GM23338 (cell line): Measurements from ENCODE around the gene C1R. TPM values are rescaled to one million over a fixed set of nuclear protein-coding genes. Genes with fewer than 3 reads are reported as not detected.

Experiments used
- ATAC-seq: fragments of 200-7000 bp; cut with Tn5 transposase; 3 replicates; pipeline ENCODE4 v1.9.1; 2020
- DNase-seq: peaks from one replicate; pipeline ENCODE4 v3.0.0-alpha.2; 2015; ENCODE audit warnings: low spot score
- H2AFZ ChIP-seq: fragments of 200-600 bp; sonication (generic); 2 replicates; pipeline ENCODE4 v1.8.0; 2016; ENCODE audit warnings: antibody characterized with exemption, mild to moderate bottlenecking, moderate library complexity
- H3F3A ChIP-seq: fragments of 200-600 bp; sonication (generic); replicated peaks from 2 replicates; pipeline ENCODE4 v1.8.0; 2017; ENCODE audit warnings: antibody characterized with exemption, mixed run types, low read depth
- H3K27ac ChIP-seq: fragments of 200-600 bp; sonication (generic); 2 replicates; pipeline ENCODE4 v1.6.1; 2016; ENCODE audit warnings: low read depth
- H3K27me3 ChIP-seq: fragments of 200-600 bp; sonication (generic); 2 replicates; pipeline ENCODE4 v1.8.0; 2016; ENCODE audit warnings: mild to moderate bottlenecking, mixed run types, moderate library complexity; ENCODE audit not compliant: insufficient read depth
- H3K36me3 ChIP-seq: fragments of 200-600 bp; sonication (generic); 2 replicates; pipeline ENCODE4 v1.8.0; 2016; ENCODE audit warnings: mild to moderate bottlenecking; ENCODE audit not compliant: insufficient read depth
- H3K4me1 ChIP-seq: fragments of 200-600 bp; sonication (generic); 2 replicates; pipeline ENCODE4 v1.8.0; 2016; ENCODE audit warnings: mild to moderate bottlenecking, moderate library complexity; ENCODE audit not compliant: insufficient read depth
- H3K4me2 ChIP-seq: fragments of 200-600 bp; sonication (generic); 2 replicates; pipeline ENCODE4 v1.7.1; 2017; ENCODE audit warnings: mixed run types
- H3K4me3 ChIP-seq: fragments of 200-600 bp; sonication (generic); 2 replicates; pipeline ENCODE4 v1.6.1; 2016; ENCODE audit warnings: mixed run types
- H3K79me2 ChIP-seq: fragments of 200-600 bp; sonication (generic); replicated peaks from 2 replicates; pipeline ENCODE4 v1.8.0; 2017; ENCODE audit warnings: mild to moderate bottlenecking; ENCODE audit not compliant: insufficient read depth
- H3K9me2 ChIP-seq: fragments of 200-600 bp; sonication (generic); 2 replicates; pipeline ENCODE4 v1.8.0; 2017; ENCODE audit not compliant: insufficient read depth
- H4K20me1 ChIP-seq: fragments of 200-600 bp; sonication (generic); replicated peaks from 2 replicates; pipeline ENCODE4 v1.8.0; 2017; ENCODE audit warnings: mild to moderate bottlenecking; ENCODE audit not compliant: insufficient read depth
- H3K27ac Mint-ChIP-seq: 2 replicates; pipeline ENCODE4 v1.8.0; 2020; ENCODE audit warnings: inconsistent platforms, mild to moderate bottlenecking, moderate library complexity, mixed read lengths
- H3K27me3 Mint-ChIP-seq: 3 replicates; pipeline ENCODE4 v1.8.0; 2022; ENCODE audit warnings: low read depth, mild to moderate bottlenecking, moderate library complexity, mixed read lengths, inconsistent platforms; ENCODE audit not compliant: insufficient read depth, poor library complexity
- H3K36me3 Mint-ChIP-seq: 3 replicates; pipeline ENCODE4 v1.8.0; 2021; ENCODE audit warnings: low read depth, mild to moderate bottlenecking, inconsistent platforms, moderate library complexity, mixed read lengths
- H3K4me1 Mint-ChIP-seq: 3 replicates; pipeline ENCODE4 v1.8.0; 2020; ENCODE audit warnings: mild to moderate bottlenecking, inconsistent platforms, mixed read lengths
- H3K4me3 Mint-ChIP-seq: 3 replicates; pipeline ENCODE4 v1.8.0; 2021; ENCODE audit warnings: moderate library complexity, mild to moderate bottlenecking, inconsistent platforms, mixed read lengths
- H3K9me3 Mint-ChIP-seq: 3 replicates; pipeline ENCODE4 v1.8.0; 2020; ENCODE audit warnings: moderate library complexity, mild to moderate bottlenecking, inconsistent platforms, mixed read lengths
- CREB1 ChIP-seq: fragments of 250-450 bp; sonication (Bioruptor Pico); IDR thresholded peaks from 2 replicates; pipeline ENCODE4 v1.5.0; 2020; ENCODE audit warnings: low read depth, mild to moderate bottlenecking, moderate library complexity
- CTCF ChIP-seq, 2 experiments: fragments of 200-600 bp in 1 of 2; sonication (generic) in 1 of 2; conservative IDR thresholded peaks; 2 replicates each; pipeline versions ENCODE4 v1.5.1 to v1.6.1; 2016 to 2017; ENCODE audit warnings: antibody characterized with exemption in 2 of 2, low read depth in 2 of 2, mild to moderate bottlenecking in 2 of 2, moderate library complexity in 1 of 2
- ETS1 ChIP-seq: IDR thresholded peaks from 2 replicates; pipeline ENCODE4 v1.6.1; 2016; ENCODE audit warnings: antibody characterized with exemption
- EZH2 ChIP-seq: fragments of 200-600 bp; sonication (generic); IDR thresholded peaks from one replicate; pipeline ENCODE4 v1.8.0; 2017; ENCODE audit warnings: antibody characterized with exemption, mild to moderate bottlenecking, low read depth; ENCODE audit not compliant: unreplicated experiment
- EZH2phosphoT487 ChIP-seq: fragments of 200-600 bp; sonication (generic); IDR thresholded peaks from one replicate; pipeline ENCODE4 v1.8.1; 2018; ENCODE audit warnings: antibody characterized with exemption; ENCODE audit not compliant: unreplicated experiment
- JUNB ChIP-seq: IDR thresholded peaks from one replicate; pipeline ENCODE4 v1.6.1; 2016; ENCODE audit warnings: antibody characterized with exemption; ENCODE audit not compliant: unreplicated experiment
- NANOG ChIP-seq: IDR thresholded peaks from 2 replicates; pipeline ENCODE4 v1.6.1; 2016; ENCODE audit warnings: antibody characterized with exemption, borderline replicate concordance
- POLR2AphosphoS5 ChIP-seq: IDR thresholded peaks from 2 replicates; pipeline ENCODE4 v1.6.1; 2016; ENCODE audit warnings: antibody characterized with exemption, low read depth
- REST ChIP-seq: IDR thresholded peaks from one replicate; pipeline ENCODE4 v1.6.1; 2018; ENCODE audit warnings: antibody characterized with exemption; ENCODE audit not compliant: unreplicated experiment
- STAT1 ChIP-seq: IDR thresholded peaks from one replicate; pipeline ENCODE4 v1.6.1; 2016; ENCODE audit warnings: antibody characterized with exemption; ENCODE audit not compliant: unreplicated experiment
- ZNF114 ChIP-seq: fragments of 250-450 bp; sonication (Bioruptor Pico); IDR thresholded peaks from 2 replicates; pipeline ENCODE4 v1.5.0; 2020; ENCODE audit warnings: mild to moderate bottlenecking, moderate library complexity
- ZNF331 ChIP-seq: fragments of 250-450 bp; sonication (Bioruptor Pico); IDR thresholded peaks from 2 replicates; pipeline ENCODE4 v1.5.0; 2020; ENCODE audit warnings: low read depth, mild to moderate bottlenecking, moderate library complexity
- ZNF462 ChIP-seq: fragments of 250-450 bp; sonication (Bioruptor Pico); IDR thresholded peaks from 2 replicates; pipeline ENCODE4 v1.5.0; 2020; ENCODE audit warnings: mild to moderate bottlenecking, moderate library complexity
- polyA plus RNA-seq: library from polyadenylated mRNA; unstranded; fragments of >200 nt; fragmentation: Nextera tagmentation; extraction: Ambion mirVana; gene quantifications from 2 replicates; pipeline ENCODE4 v1.2.1, GENCODE V29; 2016
- total RNA-seq: library from RNA; depleted of rRNA; stranded (reverse); fragments of >200 nt; shearing (Covaris generic); gene quantifications from 2 replicates; pipeline ENCODE4 v1.2.3, GENCODE V29; 2014

C1R gene
- total and polyA plus RNA-seq, 2 experiments from 2014 or later: 6.4 to 8.8 TPM

GRCh38 chr12:7065073-7065623 lies 27.1 kb downstream of the C1R start:
- no peak overlapping the region for H3K27ac Mint-ChIP-seq
- H3K27me3 Mint-ChIP-seq: peaks cover 14% of the 10 kb centered on the region

More at GRCh38 chr12:7065073-7065623, 27.1 kb downstream of the C1R start:
- Histone ChIP-seq H3K79me2 (no peaks in the 10 kb centered on the region), H3F3A (no peaks in the 10 kb centered on the region), H3K4me2 (no peak overlapping the region), H3K27ac (no peak overlapping the region), H3K4me3 (no peak overlapping the region), H2AFZ (no peak overlapping the region), H3K9me2 (peaks cover 6% of the 10 kb centered on the region; the same call in 1 of the 2 replicates), H3K36me3 (no peaks in the 10 kb centered on the region), H4K20me1 (no peaks in the 10 kb centered on the region), H3K27me3 (no peaks in the 10 kb centered on the region), H3K4me1 (peaks cover 8% of the 10 kb centered on the region)
- no peaks in the 10 kb centered on the region for H3K36me3 Mint-ChIP-seq
- DNase-seq: no peak
- H3K4me1 Mint-ChIP-seq: peaks cover 13% of the 10 kb centered on the region
- no peak for ATAC-seq
- H3K9me3 Mint-ChIP-seq: no peaks in the 10 kb centered on the region
- TF ChIP-seq CTCF (conservative IDR thresholded peaks at IDR 0.05; ENCODE audit: low read depth in 2 of 2) (no peak), ZNF462 (CRISPR knock-in tag) (no peak), ZNF331 (CRISPR knock-in tag) (no peak), CREB1 (no peak), STAT1 (no peak), NANOG (no peak), ETS1 (no peak), JUNB (no peak), REST (no peak), ZNF114 (CRISPR knock-in tag) (no peak), POLR2AphosphoS5 (no peak), EZH2phosphoT487 (no peak), EZH2 (no peak)
- H3K4me3 Mint-ChIP-seq: no peak overlapping the region
